Measurements from ENCODE around the gene HNF4A.

Gene HNF4A

DNA sequence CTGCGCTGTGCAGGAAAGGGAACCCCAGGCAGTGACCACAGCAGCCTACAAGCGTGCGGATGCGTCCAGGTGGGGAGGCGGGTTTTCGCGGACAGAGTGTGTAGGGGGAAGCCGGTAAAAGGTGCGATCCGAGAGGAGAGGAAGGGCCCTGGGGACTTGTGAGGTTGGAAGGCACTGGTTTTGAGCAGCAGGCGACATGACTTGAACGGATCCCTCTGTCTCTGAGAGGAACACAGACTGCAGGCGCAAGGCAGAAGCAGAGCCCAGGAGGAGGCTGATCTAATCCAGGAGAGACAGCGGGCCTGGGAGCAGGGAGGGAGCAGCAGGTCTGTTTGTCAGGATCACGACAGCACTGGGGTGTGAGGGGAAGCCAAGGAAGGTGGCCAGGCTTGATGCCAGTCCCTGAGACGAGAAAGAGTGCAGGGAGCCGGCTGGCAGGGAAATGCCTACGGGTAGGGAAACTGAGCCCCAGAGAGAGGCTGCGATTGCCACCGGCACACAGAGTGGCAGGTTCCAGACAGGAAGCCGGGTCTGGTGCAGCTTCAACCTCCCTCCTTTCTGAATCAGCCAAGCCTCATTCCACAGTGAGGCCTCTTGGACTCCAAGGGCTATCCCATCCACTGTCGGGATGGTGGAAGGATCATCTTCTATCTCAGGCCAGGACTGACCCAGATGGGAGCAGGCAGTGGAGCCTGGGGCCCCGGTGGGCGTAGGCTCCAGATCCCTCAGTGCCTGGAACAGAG lies 57.1 kb downstream of the HNF4A start:
- no peaks in the 10 kb centered on the region for H3K36me3 Mint-ChIP-seq (ENCODE audit: low read depth)

DNA sequence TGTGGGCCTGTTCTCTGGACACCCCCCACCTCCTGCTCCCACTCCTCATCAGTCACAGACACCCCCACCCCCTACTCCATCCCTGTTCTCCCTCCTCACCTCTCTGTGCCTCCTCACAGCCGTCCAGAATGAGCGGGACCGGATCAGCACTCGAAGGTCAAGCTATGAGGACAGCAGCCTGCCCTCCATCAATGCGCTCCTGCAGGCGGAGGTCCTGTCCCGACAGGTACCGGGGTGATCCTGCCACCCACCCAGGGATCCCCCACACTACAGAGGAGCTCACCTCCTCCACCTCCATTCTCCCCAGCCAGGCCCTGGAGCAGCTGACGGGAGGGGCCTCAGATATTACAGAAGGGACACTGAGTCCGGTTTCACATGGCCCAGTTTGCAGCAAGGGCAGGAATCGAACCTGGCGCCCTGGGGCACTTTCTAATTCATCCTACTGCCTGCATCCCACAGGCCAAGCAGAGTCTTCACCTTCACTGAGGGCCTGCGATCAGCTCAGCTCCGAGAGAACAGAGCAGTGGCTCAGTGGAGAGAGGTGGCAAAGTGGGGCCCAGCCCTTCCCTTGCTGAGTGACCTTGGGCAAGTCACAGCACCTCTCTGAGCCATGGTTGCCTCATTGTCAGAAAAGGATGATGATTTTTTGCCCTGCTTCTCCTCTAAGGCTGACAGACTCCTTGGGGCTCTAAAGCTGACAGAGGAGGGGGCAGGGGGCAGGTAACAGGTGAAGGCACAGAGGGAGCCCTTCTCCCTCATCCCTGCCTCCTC lies 58.3 kb downstream of the HNF4A start:
- DNase-seq (ENCODE audit: low spot score) = no peak
- Mint-ChIP-seq H3K4me3 (no peak overlapping the region), H3K27me3 (ENCODE audit: low read depth) (peaks cover 14% of the 10 kb centered on the region), H3K27ac (no peak overlapping the region), H3K9me3 (no peaks in the 10 kb centered on the region), H3K36me3 (ENCODE audit: low read depth) (no peaks in the 10 kb centered on the region), H3K4me1 (ENCODE audit: low read depth) (no peaks in the 10 kb centered on the region)

More for the DNA sequence above, 57.1 kb downstream of the HNF4A start:
- DNase-seq (ENCODE audit: low spot score) = no peak
- H3K27ac Mint-ChIP-seq = no peak overlapping the region
- no peaks in the 10 kb centered on the region for H3K4me1 Mint-ChIP-seq (ENCODE audit: low read depth)
- H3K27me3 Mint-ChIP-seq (ENCODE audit: low read depth) = peaks cover 14% of the 10 kb centered on the region
- no peak overlapping the region for H3K4me3 Mint-ChIP-seq
- H3K9me3 Mint-ChIP-seq = no peaks in the 10 kb centered on the region

GRCh38 chr20:44414346-44414714 lies 58.8 kb downstream of the HNF4A start:
- Mint-ChIP-seq H3K4me1 (ENCODE audit: low read depth) (no peaks in the 10 kb centered on the region), H3K27me3 (ENCODE audit: low read depth) (peaks cover 13% of the 10 kb centered on the region), H3K27ac (no peak overlapping the region), H3K36me3 (ENCODE audit: low read depth) (no peaks in the 10 kb centered on the region), H3K9me3 (no peaks in the 10 kb centered on the region), H3K4me3 (no peak overlapping the region)
- no peak for DNase-seq (ENCODE audit: low spot score)

GRCh38 chr20:44414808-44415207 lies 59.3 kb downstream of the HNF4A start:
- no peak overlapping the region for H3K27ac Mint-ChIP-seq
- DNase-seq (ENCODE audit: low spot score) = no peak
- no peaks in the 10 kb centered on the region for H3K4me1 Mint-ChIP-seq (ENCODE audit: low read depth)
- no peaks in the 10 kb centered on the region for H3K36me3 Mint-ChIP-seq (ENCODE audit: low read depth)
- H3K4me3 Mint-ChIP-seq = no peak overlapping the region
- H3K27me3 Mint-ChIP-seq (ENCODE audit: low read depth) = peaks cover 13% of the 10 kb centered on the region
- no peaks in the 10 kb centered on the region for H3K9me3 Mint-ChIP-seq

GRCh38 chr20:44415833-44416715 lies 60.6 kb downstream of the HNF4A start:
- H3K27ac Mint-ChIP-seq = no peak overlapping the region
- no peaks in the 10 kb centered on the region for H3K36me3 Mint-ChIP-seq (ENCODE audit: low read depth)
- DNase-seq (ENCODE audit: low spot score) = no peak
- peaks cover 13% of the 10 kb centered on the region for H3K27me3 Mint-ChIP-seq (ENCODE audit: low read depth)
- H3K4me3 Mint-ChIP-seq = no peak overlapping the region
- H3K4me1 Mint-ChIP-seq (ENCODE audit: low read depth) = no peaks in the 10 kb centered on the region
- H3K9me3 Mint-ChIP-seq = no peaks in the 10 kb centered on the region

DNA sequence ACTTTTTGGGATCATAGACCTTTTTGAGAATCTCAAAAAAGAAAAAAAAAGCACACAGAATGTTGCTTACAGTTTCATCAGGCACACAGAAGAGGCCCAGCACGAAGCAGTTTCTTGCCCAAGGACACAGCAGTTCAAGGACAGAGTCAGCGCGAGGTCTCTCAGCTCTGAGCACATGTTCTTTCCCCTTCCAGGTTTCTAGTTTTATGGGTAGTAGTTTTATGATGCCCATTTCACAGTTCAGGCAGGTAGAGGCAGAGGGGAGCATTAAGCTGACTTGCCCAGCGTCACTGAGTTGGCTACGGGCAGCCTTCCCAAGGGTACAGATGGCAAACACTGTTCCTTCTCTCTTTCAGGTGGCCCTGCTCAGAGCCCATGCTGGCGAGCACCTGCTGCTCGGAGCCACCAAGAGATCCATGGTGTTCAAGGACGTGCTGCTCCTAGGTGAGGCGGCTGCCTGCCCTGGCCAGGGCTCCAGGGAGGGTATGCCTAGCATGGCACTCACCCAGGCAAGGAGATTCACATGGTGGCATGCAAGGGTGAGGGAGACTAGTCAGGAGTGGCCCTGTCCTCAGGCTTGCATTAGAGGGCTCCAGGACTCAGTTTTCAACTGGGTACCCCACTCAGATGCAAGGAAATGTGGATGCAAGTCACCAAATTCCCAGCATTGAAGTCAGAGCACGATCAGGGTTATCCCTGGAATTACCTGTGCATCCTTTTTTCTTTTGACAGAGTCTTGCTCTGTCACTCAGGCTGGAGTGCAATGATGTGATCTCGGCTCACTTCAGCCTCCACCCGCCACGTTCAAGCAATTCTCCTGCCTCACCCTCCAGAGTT lies 62.8 kb downstream of the HNF4A start:
- Mint-ChIP-seq H3K9me3 (no peaks in the 10 kb centered on the region), H3K4me3 (no peak overlapping the region)

GRCh38 chr20:44419131-44419844 lies 63.8 kb downstream of the HNF4A start:
- peaks cover 3% of the 10 kb centered on the region for H3K27me3 Mint-ChIP-seq (ENCODE audit: low read depth)
- no peak overlapping the region for H3K27ac Mint-ChIP-seq
- no peaks in the 10 kb centered on the region for H3K4me1 Mint-ChIP-seq (ENCODE audit: low read depth)
- no peaks in the 10 kb centered on the region for H3K9me3 Mint-ChIP-seq
- no peak overlapping the region for H3K4me3 Mint-ChIP-seq
- no peaks in the 10 kb centered on the region for H3K36me3 Mint-ChIP-seq (ENCODE audit: low read depth)
- no peak for DNase-seq (ENCODE audit: low spot score)

More for the DNA sequence above, 62.8 kb downstream of the HNF4A start:
- no peaks in the 10 kb centered on the region for H3K36me3 Mint-ChIP-seq (ENCODE audit: low read depth)
- no peaks in the 10 kb centered on the region for H3K4me1 Mint-ChIP-seq (ENCODE audit: low read depth)
- DNase-seq (ENCODE audit: low spot score) = no peak
- H3K27ac Mint-ChIP-seq = no peak overlapping the region
- peaks cover 3% of the 10 kb centered on the region for H3K27me3 Mint-ChIP-seq (ENCODE audit: low read depth)

DNA sequence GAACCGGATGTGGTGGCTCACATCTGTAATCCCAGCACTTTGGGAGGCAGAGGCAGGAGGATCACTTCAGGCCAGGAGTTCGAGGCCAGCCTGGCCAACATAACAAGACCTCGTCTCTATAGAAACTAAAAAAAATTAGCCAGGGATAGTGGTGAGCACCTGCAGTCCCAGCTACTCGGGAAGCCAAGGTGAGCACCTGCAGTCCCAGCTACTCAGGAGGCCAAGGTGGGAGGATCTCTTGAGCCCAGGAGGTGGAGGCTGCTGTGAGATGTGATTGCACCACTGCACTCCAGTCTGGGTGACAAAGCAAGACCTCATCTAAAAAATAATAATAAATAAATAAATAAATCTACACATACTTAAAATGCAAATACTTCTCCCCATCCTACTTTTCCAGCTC lies 65.0 kb downstream of the HNF4A start:
- H3K4me1 Mint-ChIP-seq (ENCODE audit: low read depth) = no peaks in the 10 kb centered on the region
- peaks cover 3% of the 10 kb centered on the region for H3K27me3 Mint-ChIP-seq (ENCODE audit: low read depth)
- DNase-seq (ENCODE audit: low spot score) = no peak
- no peaks in the 10 kb centered on the region for H3K9me3 Mint-ChIP-seq
- H3K4me3 Mint-ChIP-seq = no peak overlapping the region
- no peak overlapping the region for H3K27ac Mint-ChIP-seq
- H3K36me3 Mint-ChIP-seq (ENCODE audit: low read depth) = no peaks in the 10 kb centered on the region

DNA sequence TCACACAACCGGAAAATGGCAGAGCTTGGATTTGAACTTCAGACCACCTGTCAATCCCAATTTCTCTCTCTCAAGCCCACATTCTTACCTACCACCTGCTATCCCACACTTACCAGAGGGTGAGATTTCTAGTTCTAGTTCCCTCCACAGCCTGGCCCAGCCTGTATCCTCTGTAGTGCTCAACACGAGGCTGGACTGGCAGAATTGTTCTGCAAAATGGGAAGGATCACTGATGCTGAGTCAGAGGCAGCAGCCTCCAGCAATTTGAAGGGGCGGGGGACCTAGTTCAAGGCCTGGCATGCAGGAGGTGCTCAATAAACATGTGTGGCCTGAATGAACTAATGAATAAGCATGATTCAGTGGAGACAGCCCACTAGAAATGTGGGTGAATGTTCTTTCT lies 66.6 kb downstream of the HNF4A start:
- no peak overlapping the region for H3K27ac Mint-ChIP-seq
- no peaks in the 10 kb centered on the region for H3K36me3 Mint-ChIP-seq (ENCODE audit: low read depth)
- no peaks in the 10 kb centered on the region for H3K27me3 Mint-ChIP-seq (ENCODE audit: low read depth)
- no peaks in the 10 kb centered on the region for H3K9me3 Mint-ChIP-seq
- no peaks in the 10 kb centered on the region for H3K4me1 Mint-ChIP-seq (ENCODE audit: low read depth)
- DNase-seq (ENCODE audit: low spot score) = no peak
- no peak overlapping the region for H3K4me3 Mint-ChIP-seq

DNA sequence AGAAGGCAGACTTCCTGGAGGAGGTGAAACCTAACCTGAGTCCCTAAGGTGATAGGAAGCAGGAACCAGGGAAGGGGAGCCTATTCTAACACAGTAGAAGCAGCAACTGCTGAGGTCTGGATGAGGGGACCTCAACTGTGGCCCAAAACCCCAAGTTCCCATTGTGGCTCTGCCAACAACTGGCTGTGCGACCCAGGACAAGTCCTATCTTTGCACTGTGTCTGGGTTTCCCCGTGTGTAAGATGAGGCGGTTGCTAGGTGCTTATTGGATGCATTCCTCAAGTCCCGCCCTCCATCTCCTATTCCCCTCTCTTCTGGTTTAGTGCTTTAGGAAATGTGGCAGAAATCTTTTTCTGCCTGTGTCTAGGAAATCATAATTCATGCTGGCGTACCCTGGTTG lies 68.0 kb downstream of the HNF4A start:
- Mint-ChIP-seq H3K36me3 (ENCODE audit: low read depth) (no peaks in the 10 kb centered on the region), H3K4me3 (no peak overlapping the region), H3K9me3 (no peaks in the 10 kb centered on the region), H3K27me3 (ENCODE audit: low read depth) (no peaks in the 10 kb centered on the region), H3K27ac (no peak overlapping the region), H3K4me1 (ENCODE audit: low read depth) (no peaks in the 10 kb centered on the region)
- DNase-seq (ENCODE audit: low spot score) = no peak

DNA sequence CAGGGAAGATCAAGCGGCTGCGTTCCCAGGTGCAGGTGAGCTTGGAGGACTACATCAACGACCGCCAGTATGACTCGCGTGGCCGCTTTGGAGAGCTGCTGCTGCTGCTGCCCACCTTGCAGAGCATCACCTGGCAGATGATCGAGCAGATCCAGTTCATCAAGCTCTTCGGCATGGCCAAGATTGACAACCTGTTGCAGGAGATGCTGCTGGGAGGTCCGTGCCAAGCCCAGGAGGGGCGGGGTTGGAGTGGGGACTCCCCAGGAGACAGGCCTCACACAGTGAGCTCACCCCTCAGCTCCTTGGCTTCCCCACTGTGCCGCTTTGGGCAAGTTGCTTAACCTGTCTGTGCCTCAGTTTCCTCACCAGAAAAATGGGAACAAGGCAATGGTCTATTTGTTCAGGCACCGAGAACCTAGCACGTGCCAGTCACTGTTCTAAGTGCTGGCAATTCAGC lies 68.6 kb downstream of the HNF4A start:
- no peaks in the 10 kb centered on the region for H3K27me3 Mint-ChIP-seq (ENCODE audit: low read depth)
- H3K27ac Mint-ChIP-seq = no peak overlapping the region
- H3K4me1 Mint-ChIP-seq (ENCODE audit: low read depth) = no peaks in the 10 kb centered on the region
- H3K4me3 Mint-ChIP-seq = no peak overlapping the region
- no peak for DNase-seq (ENCODE audit: low spot score)
- H3K9me3 Mint-ChIP-seq = no peaks in the 10 kb centered on the region
- no peaks in the 10 kb centered on the region for H3K36me3 Mint-ChIP-seq (ENCODE audit: low read depth)

GRCh38 chr20:44425923-44426322 lies 70.4 kb downstream of the HNF4A start:
- Mint-ChIP-seq H3K36me3 (ENCODE audit: low read depth) (no peaks in the 10 kb centered on the region), H3K27ac (no peak overlapping the region), H3K27me3 (ENCODE audit: low read depth) (no peaks in the 10 kb centered on the region), H3K9me3 (no peaks in the 10 kb centered on the region), H3K4me3 (no peak overlapping the region), H3K4me1 (ENCODE audit: low read depth) (no peaks in the 10 kb centered on the region)
- no peak for DNase-seq (ENCODE audit: low spot score)
